HCT116 (cell line): ENCODE results near the gene BBS9. TPM values are rescaled to one million over a fixed set of nuclear protein-coding genes. Genes with fewer than 3 reads are reported as not detected.

Experiments used
- ATAC-seq: fragments of 200-7000 bp; cut with Tn5 transposase; 2 replicates; pipeline ENCODE4 v1.9.1; 2020; ENCODE audit warnings: mild to moderate bottlenecking, moderate library complexity
- BruUV-seq: library from RNA; stranded (reverse); fragments of 400-500 nt; replicated peaks from 2 replicates; lab custom pipeline; 2021; lab: Mats Ljungman, UMichigan
- CTCF ChIA-PET: fragments of 300-600 bp; sonication (Branson Sonifier 250); formaldehyde crosslinking; loops from one replicate; lab custom pipeline; 2021; ENCODE audit warnings: antibody characterized with exemption; lab: Charles Lee
- POLR2A ChIA-PET: fragments of 300-600, 350-600 bp; sonication (Branson Sonifier 250); formaldehyde crosslinking; loops from one replicate; lab custom pipeline; 2021; ENCODE audit warnings: antibody characterized with exemption; lab: Charles Lee
- RAD21 ChIA-PET, 2 experiments: fragments of 300-600 bp; sonication (Branson Sonifier 250); formaldehyde crosslinking; loops; one replicate each; lab custom pipeline; 2023; ENCODE audit warnings: low total read pairs in 2 of 2; ENCODE audit not compliant: uncharacterized antibody in 2 of 2, unreplicated experiment in 2 of 2, low non-redundant PET in 1 of 2; lab: Charles Lee
- DNase-seq: peaks from one replicate; pipeline ENCODE4 v3.0.0-alpha.2; 2010; ENCODE audit warnings: low read depth, low spot score
- H2AFZ ChIP-seq: fragments of 200-600 bp; shearing (Covaris generic), sonication (generic); 2 replicates; pipeline ENCODE4 v1.6.1; 2017; ENCODE audit warnings: low read depth, mixed run types, mixed read lengths, antibody characterized with exemption, low read length; ENCODE audit not compliant: poor library complexity, severe bottlenecking
- H3K27ac ChIP-seq: 2 replicates; pipeline ENCODE4 v1.5.1; 2012; ENCODE audit warnings: low read depth, low read length
- H3K27me3 ChIP-seq: fragments of 200-600 bp; sonication (generic); 2 replicates; pipeline ENCODE4 v1.6.1; 2016; ENCODE audit warnings: mixed run types, low read length, mixed read lengths; ENCODE audit not compliant: insufficient read depth
- H3K36me3 ChIP-seq, 2 experiments: fragments of 200-500 bp in 1 of 2; fragments of 200-600 bp in 1 of 2; sonication (Bioruptor generic) in 1 of 2; sonication (generic) in 1 of 2; 2 replicates each; pipeline versions ENCODE4 v1.5.1 to v1.6.1; 2014 to 2016; ENCODE audit warnings: low read length in 2 of 2, inconsistent platforms in 1 of 2, mixed read lengths in 1 of 2, mixed run types in 1 of 2; ENCODE audit not compliant: insufficient read depth in 2 of 2, control insufficient read depth in 1 of 2
- H3K4me1 ChIP-seq, 2 experiments: fragments of 200-600 bp in 1 of 2; sonication (generic) in 1 of 2; 2 replicates each; pipeline versions ENCODE4 v1.5.1 to v1.6.1; 2012 to 2017; ENCODE audit warnings: low read length in 2 of 2, inconsistent platforms in 1 of 2, mild to moderate bottlenecking in 1 of 2, mixed read lengths in 1 of 2, mixed run types in 1 of 2, moderate library complexity in 1 of 2; ENCODE audit not compliant: insufficient read depth in 2 of 2, control insufficient read depth in 1 of 2
- H3K4me2 ChIP-seq: fragments of 200-600 bp; sonication (generic); 2 replicates; pipeline ENCODE4 v1.6.1; 2017; ENCODE audit warnings: mixed run types, low read length, mixed read lengths
- H3K4me3 ChIP-seq, 2 experiments: fragments of 200-600 bp in 1 of 2; sonication (generic) in 1 of 2; replicated peaks in 1 of 2; 2 replicates each; pipeline ENCODE4 v1.5.1; 2011 to 2016; ENCODE audit warnings: low read length in 2 of 2, control low read depth in 1 of 2, low read depth in 1 of 2, mild to moderate bottlenecking in 1 of 2, mixed read lengths in 1 of 2, mixed run types in 1 of 2
- H3K79me2 ChIP-seq: fragments of 200-600 bp; sonication (generic); 2 replicates; pipeline ENCODE4 v1.6.1; 2017; ENCODE audit warnings: mild to moderate bottlenecking, mixed run types, low read length, moderate library complexity, mixed read lengths; ENCODE audit not compliant: insufficient read depth
- H3K9ac ChIP-seq: fragments of 200-600 bp; sonication (generic); 2 replicates; pipeline ENCODE4 v1.6.1; 2016; ENCODE audit warnings: low read length, mixed read lengths
- H3K9me2 ChIP-seq: fragments of 200-600 bp; sonication (generic), shearing (Covaris generic); 2 replicates; pipeline ENCODE4 v1.6.1; 2017; ENCODE audit warnings: mixed run types, mild to moderate bottlenecking, moderate library complexity; ENCODE audit not compliant: insufficient read depth
- H3K9me3 ChIP-seq, 2 experiments: fragments of 200-500 bp in 1 of 2; fragments of 200-600 bp in 1 of 2; sonication (Bioruptor generic) in 1 of 2; sonication (generic) in 1 of 2; 2 replicates each; pipeline ENCODE4 v1.6.1; 2014 to 2017; ENCODE audit warnings: low read length in 2 of 2, mixed read lengths in 2 of 2, inconsistent platforms in 1 of 2, low read depth in 1 of 2, mild to moderate bottlenecking in 1 of 2, mixed run types in 1 of 2, moderate library complexity in 1 of 2; ENCODE audit not compliant: control insufficient read depth in 1 of 2, insufficient read depth in 1 of 2
- H4K20me1 ChIP-seq: fragments of 200-600 bp; sonication (generic), shearing (Covaris generic); 2 replicates; pipeline ENCODE4 v1.6.1; 2017; ENCODE audit warnings: mixed run types, mild to moderate bottlenecking, moderate library complexity; ENCODE audit not compliant: insufficient read depth
- CTCF ChIP-seq, 3 experiments: fragments of 200-600 bp in 1 of 3; sonication (generic) in 1 of 3; IDR thresholded peaks in 2 of 3; conservative IDR thresholded peaks in 1 of 3; 2 replicates each; pipeline ENCODE4 v1.5.1; 2012 to 2017; ENCODE audit warnings: low read depth in 2 of 3, low read length in 2 of 3, antibody characterized with exemption in 1 of 3, borderline replicate concordance in 1 of 3, control low read depth in 1 of 3, mild to moderate bottlenecking in 1 of 3, mixed read lengths in 1 of 3, mixed run types in 1 of 3, moderate library complexity in 1 of 3; ENCODE audit not compliant: insufficient read depth in 1 of 3
- EGR1 ChIP-seq: IDR thresholded peaks from 2 replicates; pipeline ENCODE4 v1.6.1; 2012; ENCODE audit warnings: low read depth
- EZH2phosphoT487 ChIP-seq: fragments of 200-600 bp; IDR thresholded peaks from 2 replicates; pipeline ENCODE4 v1.6.1; 2018; ENCODE audit warnings: antibody characterized with exemption, borderline replicate concordance
- MAX ChIP-seq: IDR thresholded peaks from 2 replicates; pipeline ENCODE4 v1.6.1; 2012
- TCF7L2 ChIP-seq: IDR thresholded peaks from 2 replicates; pipeline ENCODE4 v1.7.0; 2011; ENCODE audit warnings: borderline replicate concordance, inconsistent platforms; ENCODE audit not compliant: insufficient read depth, insufficient read length; ENCODE audit errors: extremely low read depth
- ZFX ChIP-seq: fragments of 450-650 bp; IDR thresholded peaks from 2 replicates; pipeline ENCODE4 v1.6.1; 2017
- ZNF274 ChIP-seq: fragments of 200-500 bp; sonication (Bioruptor generic); IDR thresholded peaks from 2 replicates; pipeline ENCODE4 v1.6.1; 2014; ENCODE audit warnings: mild to moderate bottlenecking, low read depth, low read length, inconsistent platforms
- intact Hi-C: fragments of 100-400 bp; cut with micrococcal nuclease; formaldehyde crosslinking; loops from 2 replicates; pipeline ENCODE4 v1.10.0; 2022
- total RNA-seq: library from RNA; stranded (reverse); gene quantifications from one replicate; pipeline ENCODE4 v1.2.1, GENCODE V29; 2021; ENCODE audit not compliant: unreplicated experiment

Gene BBS9
- total RNA-seq, 1 experiment from 2014 or later = 7.1 TPM

GRCh38 chr7:33210958-33211357, 81.6 kb downstream of the BBS9 start:
- RAD21 ChIA-PET = no interaction called here

More at GRCh38 chr7:33210958-33211357, 81.6 kb downstream of the BBS9 start:
- no peak overlapping the region for H3K9ac ChIP-seq
- no peaks in the 10 kb centered on the region for H3K4me1 ChIP-seq
- no peak overlapping the region for H3K4me3 ChIP-seq
- POLR2A ChIA-PET = no interaction called here
- no peak for DNase-seq
- no peaks in the 10 kb centered on the region for H3K27me3 ChIP-seq
- no TSS peak for BruUV-seq
- H3K9me2 ChIP-seq = no peaks in the 10 kb centered on the region
- no peak for TF ChIP-seq MAX
- no peak for TF ChIP-seq TCF7L2
- no peak for TF ChIP-seq EGR1
- no peak for TF ChIP-seq ZNF274
- no peak for TF ChIP-seq ZFX
- no peak for TF ChIP-seq CTCF (IDR thresholded peaks at IDR 0.05 in 2 of 3, conservative IDR thresholded peaks at IDR 0.05 in 1 of 3; ENCODE audit: borderline replicate concordance in 1 of 3, insufficient read depth in 1 of 3, low read depth in 2 of 3, low read length in 2 of 3)
- no peak for TF ChIP-seq EZH2phosphoT487
- H4K20me1 ChIP-seq = no peaks in the 10 kb centered on the region
- CTCF ChIA-PET = no interaction called here
- ATAC-seq = no peak
- no peak overlapping the region for H3K4me2 ChIP-seq
- 0 out of 4 replicates have a peak, but pooled peaks cover 0 to 4% of the 10 kb centered on the region in 2 experiments for H3K9me3 ChIP-seq
- no peaks in the 10 kb centered on the region for H3K36me3 ChIP-seq
- no peak overlapping the region for H3K27ac ChIP-seq
- no peak overlapping the region for H2AFZ ChIP-seq
- H3K79me2 ChIP-seq = no peaks in the 10 kb centered on the region
- intact Hi-C loops = no loop called here
